ENCODE results near the gene IL17D. TPM values are rescaled to one million over a fixed set of nuclear protein-coding genes. Genes with fewer than 3 reads are reported as not detected.

The IL17D gene
- total RNA-seq, 4 donors from 2014 or later: 4.2 to 9.9 (median 6.7) TPM

DNA sequence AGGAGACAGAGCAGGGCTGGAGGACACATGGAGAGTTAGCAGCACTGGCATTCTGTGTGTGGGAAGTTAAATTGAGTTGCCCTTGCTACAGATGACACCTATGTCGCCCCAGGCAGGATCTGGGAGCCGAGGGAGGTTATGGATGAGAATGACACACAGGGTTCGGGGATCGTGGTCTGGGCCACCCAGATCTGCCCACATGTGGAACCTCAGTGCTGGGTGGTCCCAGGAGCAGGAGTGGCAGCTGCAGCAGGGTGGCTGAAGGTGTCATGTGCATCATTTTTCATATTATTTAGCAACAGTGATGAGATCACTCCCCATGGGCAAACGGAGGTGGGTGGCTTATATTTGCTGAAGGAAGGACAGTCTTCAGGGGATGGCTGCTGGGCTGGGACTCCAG lies 3.2 kb downstream of the IL17D start:
- Histone ChIP-seq H3K27ac (replicated peaks in 1 of 4) (no peak overlapping the region), H3K9me3 (no peaks in the 10 kb centered on the region), H3K4me1 (peaks cover 7 to 35% (median 33%) of the 10 kb centered on the region in 4 donors), H3K4me3 (no peak overlapping the region), H3K36me3 (no peaks in the 10 kb centered on the region), H3K27me3 (no peaks in the 10 kb centered on the region)
- DNase-seq (ENCODE audit: extremely low spot score): no peak
- intact Hi-C loops (cut with DNase I): no loop called here
- WGBS: 96% methylated on average over 5 of the region's 5 CpGs
- TF ChIP-seq POLR2AphosphoS5 (IDR thresholded peaks at IDR 0.05): no peak
- no peak for TF ChIP-seq EP300 (IDR thresholded peaks at IDR 0.05)
- TF ChIP-seq POLR2A (IDR thresholded peaks at IDR 0.05; ENCODE audit: low read depth): no peak
- TF ChIP-seq CTCF (IDR thresholded peaks at IDR 0.05): no peak

GRCh38 chr13:20708216-20708615 lies 4.7 kb downstream of the IL17D start:
- no peak for TF ChIP-seq POLR2AphosphoS5 (IDR thresholded peaks at IDR 0.05)
- no peak for TF ChIP-seq EP300 (IDR thresholded peaks at IDR 0.05)
- TF ChIP-seq POLR2A (IDR thresholded peaks at IDR 0.05; ENCODE audit: low read depth): no peak
- TF ChIP-seq CTCF (IDR thresholded peaks at IDR 0.05): no peak
- no peak overlapping the region for H3K4me3 ChIP-seq
- no peaks in the 10 kb centered on the region for H3K27me3 ChIP-seq
- DNase-seq (ENCODE audit: extremely low spot score): no peak
- WGBS: 84% methylated on average over 2 of the region's 2 CpGs
- H3K9me3 ChIP-seq: no peaks in the 10 kb centered on the region
- H3K4me1 ChIP-seq: peaks cover 11 to 33% (median 30%) of the 10 kb centered on the region in 4 donors
- peak overlapping the region; percentile 28 to 62 (median 47) for H3K27ac ChIP-seq (replicated peaks in 1 of 4)
- intact Hi-C loops (cut with DNase I): no loop called here
- no peaks in the 10 kb centered on the region for H3K36me3 ChIP-seq

- no peak for DNase-seq (ENCODE audit: extremely low spot score)
- Histone ChIP-seq H3K4me1 (peaks cover 22 to 43% (median 39%) of the 10 kb centered on the region in 4 donors), H3K4me3 (no peak overlapping the region), H3K27ac (replicated peaks in 1 of 4) (peak overlapping the region; percentile 42 to 63 (median 60)), H3K27me3 (no peaks in the 10 kb centered on the region), H3K9me3 (no peaks in the 10 kb centered on the region), H3K36me3 (no peaks in the 10 kb centered on the region)
- TF ChIP-seq POLR2AphosphoS5 (IDR thresholded peaks at IDR 0.05) (no peak), POLR2A (IDR thresholded peaks at IDR 0.05; ENCODE audit: low read depth) (no peak), EP300 (IDR thresholded peaks at IDR 0.05) (no peak), CTCF (IDR thresholded peaks at IDR 0.05) (no peak)
- intact Hi-C loops (cut with DNase I): no loop called here
- WGBS: 92% methylated on average over 8 of the region's 8 CpGs
Measured at GRCh38 chr13:20709369-20709768, 5.9 kb downstream of the IL17D start.

DNA sequence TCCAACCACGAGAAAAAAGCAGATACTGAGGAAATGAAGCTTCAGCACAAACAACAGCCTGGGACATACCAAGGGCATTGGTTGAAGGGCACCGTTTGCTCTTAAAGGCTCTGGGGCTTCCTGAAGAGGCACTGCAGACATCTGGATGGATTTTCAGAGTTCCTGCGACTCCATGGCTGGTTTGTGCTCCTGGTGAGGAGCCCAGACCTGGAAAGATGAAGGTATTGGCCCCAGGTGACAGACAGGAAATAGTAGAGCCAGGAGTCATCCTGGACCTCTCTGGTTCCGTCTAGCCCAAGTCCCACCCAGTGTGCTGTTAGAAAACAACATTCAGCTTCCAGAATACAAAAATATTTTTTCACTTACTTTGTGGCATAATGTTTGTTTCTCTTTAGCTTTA lies 6.3 kb downstream of the IL17D start:
- WGBS: 63% methylated on average over 4 of the region's 4 CpGs
- H3K4me1 ChIP-seq: peaks cover 24 to 43% (median 39%) of the 10 kb centered on the region in 4 donors
- peak overlapping the region; percentile 42 to 63 (median 60) for H3K27ac ChIP-seq (replicated peaks in 1 of 4)
- no peak overlapping the region for H3K4me3 ChIP-seq
- no peak for DNase-seq (ENCODE audit: extremely low spot score)
- no peaks in the 10 kb centered on the region for H3K36me3 ChIP-seq
- TF ChIP-seq POLR2A (IDR thresholded peaks at IDR 0.05; ENCODE audit: low read depth) (no peak), EP300 (IDR thresholded peaks at IDR 0.05) (no peak), CTCF (IDR thresholded peaks at IDR 0.05) (no peak), POLR2AphosphoS5 (IDR thresholded peaks at IDR 0.05) (no peak)
- no peaks in the 10 kb centered on the region for H3K9me3 ChIP-seq
- H3K27me3 ChIP-seq: no peaks in the 10 kb centered on the region
- intact Hi-C loops (cut with DNase I): loop anchor here (5.0 kb wide), 3 partner anchors 63 to 217 kb away; partner anchors contain the start of gene EEF1AKMT1
